Jurkat, Clone E6-1 (cell line): ENCODE results near the gene KRTAP3-3.
A peak's percentile ranks its signal among the peaks of the same experiment; 100 is the strongest.

Experiments
- DNase-seq: peaks from one replicate; pipeline ENCODE4 v3.0.0-alpha.2; 2011; ENCODE audit warnings: low read depth, low spot score
- H3K4me3 ChIP-seq: 2 replicates; pipeline ENCODE4 v1.5.1; 2011; ENCODE audit warnings: mild to moderate bottlenecking, low read length, control low read depth, moderate library complexity

The KRTAP3-3 gene

GRCh38 chr17:40967582-40967981, 26.4 kb downstream of the KRTAP3-3 start:
- DNase-seq = no peak
- no peak overlapping the region for H3K4me3 ChIP-seq

- H3K4me3 ChIP-seq = no peak within 1 kb of the TSS
- DNase-seq = no peak
Observed at GRCh38 chr17:40966848-40967247, 27.1 kb downstream of the KRTAP3-3 start, which contains the start of gene KRT39. Gene KRT39 (minus strand): TSS chr17:40966948. CDS start chr17:40966856, 92 bp downstream.

- peak; percentile 25 for DNase-seq
- no peak overlapping the region for H3K4me3 ChIP-seq
Observed at GRCh38 chr17:40963838-40964237, 30.1 kb downstream of the KRTAP3-3 start.

- no peak for DNase-seq
- no peak overlapping the region for H3K4me3 ChIP-seq
Observed at GRCh38 chr17:40962059-40962561, 31.9 kb downstream of the KRTAP3-3 start.

- H3K4me3 ChIP-seq = no peak overlapping the region
- no peak for DNase-seq
Observed at GRCh38 chr17:40961591-40961990, 32.4 kb downstream of the KRTAP3-3 start.

GRCh38 chr17:40960144-40960543, 33.8 kb downstream of the KRTAP3-3 start:
- no peak for DNase-seq
- H3K4me3 ChIP-seq = no peak overlapping the region

- DNase-seq = no peak
- no peak overlapping the region for H3K4me3 ChIP-seq
Observed at GRCh38 chr17:40958086-40958953, 35.6 kb downstream of the KRTAP3-3 start.

GRCh38 chr17:40956401-40957254, 37.3 kb downstream of the KRTAP3-3 start:
- no peak for DNase-seq
- no peak overlapping the region for H3K4me3 ChIP-seq

- DNase-seq = no peak
- no peak overlapping the region for H3K4me3 ChIP-seq
Observed at GRCh38 chr17:40953881-40954280, 40.1 kb downstream of the KRTAP3-3 start.

- H3K4me3 ChIP-seq = no peak overlapping the region
- no peak for DNase-seq
Observed at GRCh38 chr17:40952661-40953060, 41.3 kb downstream of the KRTAP3-3 start.

- no peak for DNase-seq
- H3K4me3 ChIP-seq = no peak overlapping the region
Observed at GRCh38 chr17:40952154-40952553, 41.8 kb downstream of the KRTAP3-3 start.

GRCh38 chr17:40951011-40951622, 42.8 kb downstream of the KRTAP3-3 start:
- DNase-seq = no peak
- H3K4me3 ChIP-seq = no peak overlapping the region

- no peak for DNase-seq
Observed at GRCh38 chr17:40950176-40950575, 43.8 kb downstream of the KRTAP3-3 start.

GRCh38 chr17:40949418-40949817, 44.5 kb downstream of the KRTAP3-3 start:
- H3K4me3 ChIP-seq = no peak overlapping the region
- no peak for DNase-seq

More at GRCh38 chr17:40950176-40950575, 43.8 kb downstream of the KRTAP3-3 start:
- H3K4me3 ChIP-seq = no peak overlapping the region

GRCh38 chr17:40947929-40948328, 46.0 kb downstream of the KRTAP3-3 start:
- H3K4me3 ChIP-seq = no peak overlapping the region
- DNase-seq = no peak

- H3K4me3 ChIP-seq = no peak overlapping the region
- no peak for DNase-seq
Observed at GRCh38 chr17:40945414-40945813, 48.5 kb downstream of the KRTAP3-3 start.

- no peak overlapping the region for H3K4me3 ChIP-seq
- no peak for DNase-seq
Observed at GRCh38 chr17:40944531-40944930, 49.4 kb downstream of the KRTAP3-3 start.
